ENCODE results near the gene GUCY2D. TPM values are rescaled to one million over a fixed set of nuclear protein-coding genes. Genes with fewer than 3 reads are reported as not detected.
A peak's percentile ranks its signal among the peaks of the same experiment; 100 is the strongest.

GUCY2D gene
- total and polyA plus RNA-seq, 2 donors: 0.02 to 0.05 TPM

- WGBS: 98% methylated on average over 4 of the region's 4 CpGs
- no peaks in the 10 kb centered on the region for H3K9me3 ChIP-seq (ENCODE audit: control insufficient read depth in 2 of 2, insufficient read depth in 1 of 2, low read length in 1 of 2)
- no peaks in the 10 kb centered on the region for H3K4me1 ChIP-seq (ENCODE audit: control insufficient read depth in 2 of 2, insufficient read depth in 2 of 2, low read length in 2 of 2)
- H3K36me3 ChIP-seq (ENCODE audit: control insufficient read depth in 2 of 2, insufficient read depth in 2 of 2, low read length in 1 of 2): no peaks in the 10 kb centered on the region
- H3K27ac ChIP-seq (ENCODE audit: low read depth in 1 of 2, low read length in 1 of 2): no peak overlapping the region
- peaks cover 0 to 4% of the 10 kb centered on the region in 2 donors for H3K27me3 ChIP-seq (ENCODE audit: control insufficient read depth in 2 of 2, insufficient read depth in 1 of 2, low read length in 1 of 2)
- DNase-seq (ENCODE audit: low read depth in 6 of 9, low spot score in 9 of 9): no peak
- H3K4me3 ChIP-seq (ENCODE audit: low read length in 2 of 2): no peak overlapping the region
Measured at GRCh38 chr17:8047769-8048110, 45.3 kb downstream of the GUCY2D start.

DNA sequence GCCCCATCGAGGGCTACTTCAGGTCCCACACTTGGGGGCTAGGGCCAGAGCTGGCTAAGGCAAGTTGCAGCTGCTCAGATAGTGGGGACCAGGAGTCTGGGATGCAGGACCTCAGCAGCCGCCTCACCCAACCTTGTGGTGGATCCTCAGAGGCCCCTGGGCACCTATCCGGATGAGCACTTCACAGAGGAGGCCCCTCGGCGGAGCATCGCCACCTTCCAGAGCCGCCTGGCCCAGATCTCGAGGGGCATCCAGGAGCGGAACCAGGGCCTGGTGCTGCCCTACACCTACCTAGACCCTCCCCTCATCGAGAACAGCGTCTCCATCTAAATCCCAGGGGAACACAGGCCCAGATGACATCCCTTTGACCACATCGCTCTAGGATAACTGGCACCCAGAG lies 45.8 kb downstream of the GUCY2D start:
- WGBS: 97% methylated on average over 12 of the region's 12 CpGs
- H3K4me3 ChIP-seq (ENCODE audit: low read length in 2 of 2): no peak overlapping the region
- peaks cover 0 to 4% of the 10 kb centered on the region in 2 donors for H3K27me3 ChIP-seq (ENCODE audit: control insufficient read depth in 2 of 2, insufficient read depth in 1 of 2, low read length in 1 of 2)
- H3K4me1 ChIP-seq (ENCODE audit: control insufficient read depth in 2 of 2, insufficient read depth in 2 of 2, low read length in 2 of 2): no peaks in the 10 kb centered on the region
- no peak overlapping the region for H3K27ac ChIP-seq (ENCODE audit: low read depth in 1 of 2, low read length in 1 of 2)
- DNase-seq (ENCODE audit: low read depth in 6 of 9, low spot score in 9 of 9): no peak
- H3K36me3 ChIP-seq (ENCODE audit: control insufficient read depth in 2 of 2, insufficient read depth in 2 of 2, low read length in 1 of 2): no peaks in the 10 kb centered on the region
- H3K9me3 ChIP-seq (ENCODE audit: control insufficient read depth in 2 of 2, insufficient read depth in 1 of 2, low read length in 1 of 2): no peaks in the 10 kb centered on the region

DNA sequence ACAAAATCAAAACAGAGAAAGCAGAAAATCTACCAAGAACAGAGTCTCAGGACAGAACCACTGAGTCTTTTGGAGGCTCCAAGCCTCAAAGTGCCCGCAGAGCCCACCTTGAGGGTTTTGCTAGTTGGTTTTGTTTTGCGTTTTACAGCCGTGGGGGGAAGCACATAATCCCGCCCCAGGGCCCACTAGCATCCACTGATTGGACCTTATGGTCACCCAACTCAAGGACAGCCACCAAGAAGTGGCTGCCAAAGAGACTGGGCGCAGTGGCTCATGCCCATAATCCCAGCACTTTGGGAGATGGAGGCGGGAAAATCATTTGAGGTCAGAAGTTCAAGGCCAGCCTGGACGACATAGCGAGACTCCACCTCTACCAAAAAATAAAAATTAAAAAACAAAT lies 46.3 kb downstream of the GUCY2D start:
- DNase-seq (ENCODE audit: low read depth in 6 of 9, low spot score in 9 of 9): no peak
- 96% methylated on average over 8 of the region's 8 CpGs for WGBS

DNA sequence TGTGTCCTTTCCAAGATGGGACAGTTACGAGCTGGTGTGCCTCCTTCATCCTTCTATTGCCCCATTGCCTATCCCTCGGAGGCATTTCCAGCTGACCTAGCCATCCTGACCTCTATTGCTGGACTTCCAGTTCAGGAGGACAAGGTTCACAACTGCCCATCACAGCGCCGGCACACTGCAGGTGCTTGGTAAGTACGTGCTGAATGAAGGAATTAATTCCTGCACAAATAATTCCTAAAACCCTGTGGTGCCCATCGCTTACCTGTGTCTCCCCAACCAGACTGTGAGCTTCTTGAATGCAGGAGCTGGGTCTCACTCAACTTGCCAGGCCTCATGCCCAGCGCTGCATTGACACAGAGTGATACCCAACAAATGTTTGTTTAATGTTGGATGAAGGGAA lies 49.4 kb downstream of the GUCY2D start:
- H3K4me3 ChIP-seq (ENCODE audit: low read length in 2 of 2): no peak overlapping the region
- H3K4me1 ChIP-seq (ENCODE audit: control insufficient read depth in 2 of 2, insufficient read depth in 2 of 2, low read length in 2 of 2): no peaks in the 10 kb centered on the region
- H3K9me3 ChIP-seq (ENCODE audit: control insufficient read depth in 2 of 2, insufficient read depth in 1 of 2, low read length in 1 of 2): no peaks in the 10 kb centered on the region
- no peak overlapping the region for H3K27ac ChIP-seq (ENCODE audit: low read depth in 1 of 2, low read length in 1 of 2)
- no peak for DNase-seq (ENCODE audit: low read depth in 6 of 9, low spot score in 9 of 9)
- peaks cover under 1 to 10% of the 10 kb centered on the region in 2 donors for H3K27me3 ChIP-seq (ENCODE audit: control insufficient read depth in 2 of 2, insufficient read depth in 1 of 2, low read length in 1 of 2)
- no peaks in the 10 kb centered on the region for H3K36me3 ChIP-seq (ENCODE audit: control insufficient read depth in 2 of 2, insufficient read depth in 2 of 2, low read length in 1 of 2)
- WGBS: 96% methylated on average over 7 of the region's 7 CpGs

More for the DNA sequence above, 46.3 kb downstream of the GUCY2D start:
- Histone ChIP-seq H3K4me3 (ENCODE audit: low read length in 2 of 2) (no peak overlapping the region), H3K9me3 (ENCODE audit: control insufficient read depth in 2 of 2, insufficient read depth in 1 of 2, low read length in 1 of 2) (no peaks in the 10 kb centered on the region), H3K27me3 (ENCODE audit: control insufficient read depth in 2 of 2, insufficient read depth in 1 of 2, low read length in 1 of 2) (peaks cover 0 to 4% of the 10 kb centered on the region in 2 donors), H3K36me3 (ENCODE audit: control insufficient read depth in 2 of 2, insufficient read depth in 2 of 2, low read length in 1 of 2) (no peaks in the 10 kb centered on the region), H3K4me1 (ENCODE audit: control insufficient read depth in 2 of 2, insufficient read depth in 2 of 2, low read length in 2 of 2) (no peaks in the 10 kb centered on the region), H3K27ac (ENCODE audit: low read depth in 1 of 2, low read length in 1 of 2) (no peak overlapping the region)

DNA sequence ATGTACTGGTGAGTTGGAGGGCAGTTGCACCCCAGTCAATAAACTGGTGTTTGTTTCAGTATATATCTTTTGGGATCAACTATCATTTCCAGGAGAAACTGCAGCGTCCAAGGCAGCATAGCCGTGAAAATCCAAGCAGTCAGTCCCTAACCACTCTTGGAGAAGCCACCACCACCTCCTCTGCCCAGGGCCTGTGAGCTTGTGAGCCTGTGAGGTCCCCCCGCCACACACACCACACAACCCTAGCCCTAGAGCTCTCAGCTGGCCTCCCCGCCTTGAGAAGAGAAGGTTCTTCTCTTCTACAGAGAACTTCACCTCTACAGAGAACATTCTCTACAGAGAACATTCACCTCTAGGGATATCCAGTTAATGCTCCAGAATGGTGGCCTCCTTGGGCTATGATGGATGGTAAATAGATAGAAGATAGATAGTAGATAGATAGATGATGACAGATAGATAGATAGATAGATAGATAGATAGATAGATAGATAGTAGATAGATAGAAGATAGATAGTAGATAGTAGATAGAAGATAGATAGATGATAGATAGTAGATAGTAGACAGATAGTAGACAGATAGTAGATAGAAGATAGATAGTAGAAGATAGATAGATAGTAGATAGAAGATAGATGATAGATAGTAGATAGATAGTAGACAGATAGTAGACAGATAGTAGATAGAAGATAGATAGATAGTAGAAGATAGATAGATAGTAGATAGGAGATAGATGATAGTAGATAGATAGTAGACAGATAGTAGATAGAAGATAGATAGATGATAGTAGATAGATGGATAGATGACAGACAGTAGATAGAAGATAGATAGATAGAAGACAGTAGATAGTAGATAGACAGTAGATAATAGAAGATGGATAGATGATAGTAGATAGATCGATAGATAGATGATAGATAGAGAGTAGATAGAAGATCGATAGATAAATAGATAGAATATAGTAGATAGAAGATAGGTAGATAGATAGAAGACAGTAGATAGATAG lies 50.1 kb downstream of the GUCY2D start:
- Histone ChIP-seq H3K4me1 (ENCODE audit: control insufficient read depth in 2 of 2, insufficient read depth in 2 of 2, low read length in 2 of 2) (no peaks in the 10 kb centered on the region), H3K4me3 (ENCODE audit: low read length in 2 of 2) (no peak overlapping the region), H3K27me3 (ENCODE audit: control insufficient read depth in 2 of 2, insufficient read depth in 1 of 2, low read length in 1 of 2) (peaks cover 2 to 17% of the 10 kb centered on the region in 2 donors), H3K9me3 (ENCODE audit: control insufficient read depth in 2 of 2, insufficient read depth in 1 of 2, low read length in 1 of 2) (no peaks in the 10 kb centered on the region), H3K36me3 (ENCODE audit: control insufficient read depth in 2 of 2, insufficient read depth in 2 of 2, low read length in 1 of 2) (no peaks in the 10 kb centered on the region), H3K27ac (ENCODE audit: low read depth in 1 of 2, low read length in 1 of 2) (no peak overlapping the region)
- no peak for DNase-seq (ENCODE audit: low read depth in 6 of 9, low spot score in 9 of 9)
- WGBS: 96% methylated on average over 6 of the region's 6 CpGs

GRCh38 chr17:8053600-8053999 lies 51.2 kb downstream of the GUCY2D start:
- Histone ChIP-seq H3K4me3 (ENCODE audit: low read length in 2 of 2) (no peak overlapping the region), H3K9me3 (ENCODE audit: control insufficient read depth in 2 of 2, insufficient read depth in 1 of 2, low read length in 1 of 2) (no peaks in the 10 kb centered on the region), H3K27me3 (ENCODE audit: control insufficient read depth in 2 of 2, insufficient read depth in 1 of 2, low read length in 1 of 2) (peaks cover 6 to 26% of the 10 kb centered on the region in 2 donors), H3K4me1 (ENCODE audit: control insufficient read depth in 2 of 2, insufficient read depth in 2 of 2, low read length in 2 of 2) (no peaks in the 10 kb centered on the region), H3K36me3 (ENCODE audit: control insufficient read depth in 2 of 2, insufficient read depth in 2 of 2, low read length in 1 of 2) (no peaks in the 10 kb centered on the region), H3K27ac (ENCODE audit: low read depth in 1 of 2, low read length in 1 of 2) (no peak overlapping the region)
- DNase-seq (ENCODE audit: low read depth in 6 of 9, low spot score in 9 of 9): no peak
- 96% methylated on average over 7 of the region's 7 CpGs for WGBS

DNA sequence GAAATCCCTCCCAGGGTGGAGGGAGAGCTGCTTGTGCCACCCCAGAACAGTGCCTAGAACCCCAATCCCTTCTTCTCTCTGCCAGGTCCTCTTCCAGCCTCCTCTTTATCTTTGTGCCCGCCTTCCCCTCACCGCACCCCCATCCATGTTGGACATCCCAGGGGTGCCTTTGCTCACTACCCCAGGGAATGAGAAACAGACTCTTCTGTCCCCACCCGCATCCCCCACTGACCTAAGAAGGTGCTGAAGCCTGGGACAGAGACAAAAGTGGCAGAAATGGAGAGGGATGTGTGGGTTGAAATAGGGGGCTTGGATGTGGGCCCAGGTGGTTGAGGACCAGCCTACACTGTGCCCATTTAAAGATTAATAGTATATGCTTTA lies 53.4 kb downstream of the GUCY2D start:
- H3K27ac ChIP-seq (ENCODE audit: low read depth in 1 of 2, low read length in 1 of 2): no peak overlapping the region
- no peaks in the 10 kb centered on the region for H3K9me3 ChIP-seq (ENCODE audit: control insufficient read depth in 2 of 2, insufficient read depth in 1 of 2, low read length in 1 of 2)
- DNase-seq (ENCODE audit: low read depth in 6 of 9, low spot score in 9 of 9): no peak
- H3K4me1 ChIP-seq (ENCODE audit: control insufficient read depth in 2 of 2, insufficient read depth in 2 of 2, low read length in 2 of 2): no peaks in the 10 kb centered on the region
- 89% methylated on average over 3 of the region's 3 CpGs for WGBS
- H3K36me3 ChIP-seq (ENCODE audit: control insufficient read depth in 2 of 2, insufficient read depth in 2 of 2, low read length in 1 of 2): no peaks in the 10 kb centered on the region
- H3K27me3 ChIP-seq (ENCODE audit: control insufficient read depth in 2 of 2, insufficient read depth in 1 of 2, low read length in 1 of 2): peaks cover 17 to 47% of the 10 kb centered on the region in 2 donors
- H3K4me3 ChIP-seq (ENCODE audit: low read length in 2 of 2): no peak overlapping the region

DNA sequence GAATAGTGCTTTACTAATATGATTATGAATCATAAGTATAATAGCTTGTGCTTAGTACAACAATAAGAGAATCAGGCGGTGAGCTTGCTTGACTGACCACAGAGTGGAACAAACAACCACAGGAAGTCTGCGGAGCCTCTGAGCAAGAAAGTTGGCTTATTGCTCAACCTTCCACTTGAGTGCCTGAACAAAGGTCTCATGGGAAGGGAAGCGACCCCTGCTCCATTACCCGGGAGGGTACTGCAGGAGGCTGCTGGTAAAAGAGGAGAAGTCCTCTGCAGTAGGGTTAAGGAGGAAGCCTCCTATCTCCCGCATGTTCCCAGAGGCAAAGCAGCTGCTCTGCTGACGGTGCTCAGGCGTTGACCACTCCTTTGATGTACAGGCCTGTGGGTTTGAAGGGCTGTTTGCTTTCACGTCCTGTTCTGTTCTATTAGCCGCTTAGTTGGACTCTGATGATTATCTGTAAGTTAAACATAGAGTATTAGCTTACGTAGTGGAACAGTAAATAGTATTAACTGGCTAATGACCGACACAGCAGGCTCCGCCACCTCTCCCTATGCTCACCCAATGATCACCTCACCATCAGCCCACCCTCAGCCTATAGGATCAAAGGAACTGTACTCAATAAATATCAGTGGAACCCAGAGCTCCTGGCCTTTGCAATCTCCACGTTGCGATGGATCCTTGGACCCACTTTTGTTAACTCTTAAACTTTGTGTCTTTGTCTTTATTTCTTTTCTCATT lies 54.0 kb downstream of the GUCY2D start:
- H3K9me3 ChIP-seq (ENCODE audit: control insufficient read depth in 2 of 2, insufficient read depth in 1 of 2, low read length in 1 of 2): no peaks in the 10 kb centered on the region
- no peaks in the 10 kb centered on the region for H3K36me3 ChIP-seq (ENCODE audit: control insufficient read depth in 2 of 2, insufficient read depth in 2 of 2, low read length in 1 of 2)
- no peak overlapping the region for H3K4me3 ChIP-seq (ENCODE audit: low read length in 2 of 2)
- no peak overlapping the region for H3K27ac ChIP-seq (ENCODE audit: low read depth in 1 of 2, low read length in 1 of 2)
- 44% methylated on average over 14 of the region's 14 CpGs for WGBS
- no peaks in the 10 kb centered on the region for H3K4me1 ChIP-seq (ENCODE audit: control insufficient read depth in 2 of 2, insufficient read depth in 2 of 2, low read length in 2 of 2)
- H3K27me3 ChIP-seq (ENCODE audit: control insufficient read depth in 2 of 2, insufficient read depth in 1 of 2, low read length in 1 of 2): peaks cover 22 to 52% of the 10 kb centered on the region in 2 donors
- DNase-seq (ENCODE audit: low read depth in 6 of 9, low spot score in 9 of 9): peak in 1 of 9 donors; percentile 31

- 88% methylated on average over 17 of the region's 17 CpGs for WGBS
- Histone ChIP-seq H3K27me3 (ENCODE audit: control insufficient read depth in 2 of 2, insufficient read depth in 1 of 2, low read length in 1 of 2) (peaks cover 22 to 58% of the 10 kb centered on the region in 2 donors), H3K27ac (ENCODE audit: low read depth in 1 of 2, low read length in 1 of 2) (no peak overlapping the region), H3K4me1 (ENCODE audit: control insufficient read depth in 2 of 2, insufficient read depth in 2 of 2, low read length in 2 of 2) (no peaks in the 10 kb centered on the region), H3K4me3 (ENCODE audit: low read length in 2 of 2) (no peak overlapping the region), H3K36me3 (ENCODE audit: control insufficient read depth in 2 of 2, insufficient read depth in 2 of 2, low read length in 1 of 2) (no peaks in the 10 kb centered on the region), H3K9me3 (ENCODE audit: control insufficient read depth in 2 of 2, insufficient read depth in 1 of 2, low read length in 1 of 2) (no peaks in the 10 kb centered on the region)
- no peak for DNase-seq (ENCODE audit: low read depth in 6 of 9, low spot score in 9 of 9)
Measured at GRCh38 chr17:8056976-8057625, 54.7 kb downstream of the GUCY2D start.

All from thymus (tissue), 11 donors.